VCaP (cell line): ENCODE results near the gene SURF1.
"Not testable (repeated sequence)": the region's sequence is repeated elsewhere in the genome, so short reads cannot be mapped to it uniquely, and the experiment has no call there.

Experiments
- H3K27ac ChIP-seq: fragments of 450-650 bp; 2 replicates; pipeline ENCODE4 v1.5.1; 2017
- CTCF ChIP-seq: fragments of 450-650 bp; conservative IDR thresholded peaks from 2 replicates; pipeline ENCODE4 v1.5.1; 2017; ENCODE audit warnings: mild to moderate bottlenecking, moderate library complexity

Gene SURF1

GRCh38 chr9:133400292-133400691 lies 44.0 kb upstream of the SURF1 start:
- no peak for TF ChIP-seq CTCF
- H3K27ac ChIP-seq = no peak overlapping the region

GRCh38 chr9:133397895-133398294 lies 41.6 kb upstream of the SURF1 start:
- TF ChIP-seq CTCF = no peak

GRCh38 chr9:133397370-133397769 lies 41.1 kb upstream of the SURF1 start:
- no peak overlapping the region for H3K27ac ChIP-seq
- TF ChIP-seq CTCF = no peak

More at GRCh38 chr9:133397895-133398294, 41.6 kb upstream of the SURF1 start:
- no peak overlapping the region for H3K27ac ChIP-seq

- H3K27ac ChIP-seq = no peak overlapping the region
- TF ChIP-seq CTCF = peak; percentile 45; the same call in 1 of the 2 replicates
These were observed 40.7 kb upstream of the SURF1 start for GRCh38 chr9:133396952-133397351.

GRCh38 chr9:133394687-133395271 lies 38.5 kb upstream of the SURF1 start:
- H3K27ac ChIP-seq = no peak overlapping the region
- no peak for TF ChIP-seq CTCF

GRCh38 chr9:133393399-133393798 lies 37.1 kb upstream of the SURF1 start:
- no peak for TF ChIP-seq CTCF
- H3K27ac ChIP-seq = no peak overlapping the region

- H3K27ac ChIP-seq = not testable (repeated sequence)
These were observed 36.0 kb upstream of the SURF1 start for GRCh38 chr9:133392308-133392707.

- not testable (repeated sequence) for H3K27ac ChIP-seq
These were observed 35.2 kb upstream of the SURF1 start for GRCh38 chr9:133391449-133391848.

GRCh38 chr9:133390713-133391112 lies 34.4 kb upstream of the SURF1 start:
- no peak for TF ChIP-seq CTCF
- no peak overlapping the region for H3K27ac ChIP-seq
